SU-DHL-6 (cell line): ENCODE results near the gene INTS1.

Experiments
- H2AFZ ChIP-seq: fragments of 200-600 bp; sonication (generic); 2 replicates; pipeline ENCODE4 v1.6.1; 2014; ENCODE audit warnings: low read depth, mild to moderate bottlenecking, moderate library complexity, mixed read lengths, antibody characterized with exemption, low read length; ENCODE audit not compliant: severe bottlenecking
- H3F3A ChIP-seq: fragments of 200-600 bp; shearing (Covaris generic); 2 replicates; pipeline ENCODE4 v1.6.0; 2016; ENCODE audit warnings: antibody characterized with exemption, mild to moderate bottlenecking; ENCODE audit not compliant: insufficient read depth
- H3K27ac ChIP-seq: fragments of 200-600 bp; sonication (generic); 2 replicates; pipeline ENCODE4 v1.5.1; 2016; ENCODE audit warnings: low read depth, mild to moderate bottlenecking, low read length, moderate library complexity, mixed read lengths
- H3K27me3 ChIP-seq: fragments of 200-600 bp; sonication (generic), shearing (Covaris generic); 2 replicates; pipeline ENCODE4 v1.6.0; 2014; ENCODE audit warnings: mild to moderate bottlenecking, low read length
- H3K36me3 ChIP-seq: fragments of 200-600 bp; sonication (generic); 2 replicates; pipeline ENCODE4 v1.6.1; 2014; ENCODE audit warnings: mild to moderate bottlenecking, low read length, mixed read lengths
- H3K4me2 ChIP-seq: fragments of 300-600, 200-600 bp; shearing (Covaris generic), sonication (generic); 2 replicates; pipeline ENCODE4 v1.6.0; 2014; ENCODE audit warnings: low read length, low read depth, mild to moderate bottlenecking; ENCODE audit not compliant: poor library complexity, severe bottlenecking
- H3K4me3 ChIP-seq: fragments of 200-600 bp; sonication (generic); 2 replicates; pipeline ENCODE4 v1.5.1; 2014; ENCODE audit warnings: antibody characterized with exemption, low read length, mild to moderate bottlenecking, mixed read lengths; ENCODE audit not compliant: insufficient read depth, poor library complexity, severe bottlenecking
- H3K79me2 ChIP-seq: fragments of 200-600 bp; sonication (generic); 2 replicates; pipeline ENCODE4 v1.6.1; 2014; ENCODE audit warnings: mild to moderate bottlenecking, low read length, moderate library complexity; ENCODE audit not compliant: insufficient read depth
- H3K9ac ChIP-seq: fragments of 200-600 bp; sonication (generic); 2 replicates; pipeline ENCODE4 v1.7.0; 2014; ENCODE audit warnings: mild to moderate bottlenecking, low read length
- H3K9me2 ChIP-seq: fragments of 200-600 bp; sonication (generic); replicated peaks from 2 replicates; pipeline ENCODE4 v1.6.1; 2014; ENCODE audit warnings: low read length; ENCODE audit not compliant: insufficient read depth
- H3K9me3 ChIP-seq: fragments of 200-600 bp; sonication (generic); 2 replicates; pipeline ENCODE4 v1.6.1; 2014; ENCODE audit warnings: low read length, mixed read lengths; ENCODE audit not compliant: insufficient read depth
- H4K20me1 ChIP-seq: fragments of 200-600 bp; sonication (generic); 2 replicates; pipeline ENCODE4 v1.6.1; 2014; ENCODE audit warnings: low read depth, mild to moderate bottlenecking, antibody characterized with exemption, low read length, moderate library complexity, mixed read lengths
- EZH2phosphoT487 ChIP-seq: fragments of 200-600 bp; sonication (generic), shearing (Covaris generic); conservative IDR thresholded peaks from 2 replicates; pipeline ENCODE4 v1.6.1; 2018; ENCODE audit warnings: mild to moderate bottlenecking, antibody characterized with exemption, low read length, moderate library complexity, mixed read lengths
- TF ChIP-seq, protein P1 (sequence below): fragments of 200-600 bp; sonication (generic); IDR thresholded peaks from one replicate; pipeline ENCODE4 v1.5.1; 2017; ENCODE audit warnings: antibody characterized with exemption, mild to moderate bottlenecking, low read length, moderate library complexity; ENCODE audit not compliant: insufficient read depth, poor library complexity, severe bottlenecking

INTS1 gene

DNA sequence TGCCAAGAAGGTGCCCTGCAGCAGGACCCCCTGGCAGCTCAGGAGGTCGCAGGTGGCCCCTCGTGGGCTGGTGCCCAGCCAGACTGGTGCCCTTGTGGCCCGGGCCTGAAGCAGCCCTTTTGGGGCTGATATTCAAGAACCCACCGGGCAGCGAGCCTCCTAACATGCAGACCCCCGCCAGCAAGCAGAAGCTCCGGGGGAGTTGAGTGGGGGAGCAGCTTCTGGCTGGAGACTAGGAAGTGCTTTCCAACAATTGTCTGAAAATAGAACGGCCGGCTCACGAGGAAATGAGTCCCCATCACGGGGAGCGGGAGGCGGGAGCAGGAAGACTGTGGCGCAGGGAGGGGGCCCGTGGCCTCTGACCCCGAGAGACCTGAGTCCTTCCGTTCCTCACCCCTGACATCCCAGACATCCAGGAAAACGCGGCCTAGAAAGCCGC, 9.5 kb upstream of the INTS1 start:
- Histone ChIP-seq H3K9me3 (no peaks in the 10 kb centered on the region), H2AFZ (no peak overlapping the region), H3K36me3 (no peaks in the 10 kb centered on the region), H3K27ac (no peak overlapping the region), H4K20me1 (no peaks in the 10 kb centered on the region), H3F3A (no peaks in the 10 kb centered on the region), H3K9me2 (no peaks in the 10 kb centered on the region), H3K27me3 (no peaks in the 10 kb centered on the region), H3K79me2 (no peaks in the 10 kb centered on the region), H3K4me3 (no peak overlapping the region), H3K4me2 (no peak overlapping the region), H3K9ac (no peak overlapping the region)
- TF ChIP-seq, protein P1, sequence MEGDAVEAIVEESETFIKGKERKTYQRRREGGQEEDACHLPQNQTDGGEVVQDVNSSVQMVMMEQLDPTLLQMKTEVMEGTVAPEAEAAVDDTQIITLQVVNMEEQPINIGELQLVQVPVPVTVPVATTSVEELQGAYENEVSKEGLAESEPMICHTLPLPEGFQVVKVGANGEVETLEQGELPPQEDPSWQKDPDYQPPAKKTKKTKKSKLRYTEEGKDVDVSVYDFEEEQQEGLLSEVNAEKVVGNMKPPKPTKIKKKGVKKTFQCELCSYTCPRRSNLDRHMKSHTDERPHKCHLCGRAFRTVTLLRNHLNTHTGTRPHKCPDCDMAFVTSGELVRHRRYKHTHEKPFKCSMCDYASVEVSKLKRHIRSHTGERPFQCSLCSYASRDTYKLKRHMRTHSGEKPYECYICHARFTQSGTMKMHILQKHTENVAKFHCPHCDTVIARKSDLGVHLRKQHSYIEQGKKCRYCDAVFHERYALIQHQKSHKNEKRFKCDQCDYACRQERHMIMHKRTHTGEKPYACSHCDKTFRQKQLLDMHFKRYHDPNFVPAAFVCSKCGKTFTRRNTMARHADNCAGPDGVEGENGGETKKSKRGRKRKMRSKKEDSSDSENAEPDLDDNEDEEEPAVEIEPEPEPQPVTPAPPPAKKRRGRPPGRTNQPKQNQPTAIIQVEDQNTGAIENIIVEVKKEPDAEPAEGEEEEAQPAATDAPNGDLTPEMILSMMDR, result no peak
- no peak for TF ChIP-seq EZH2phosphoT487

DNA sequence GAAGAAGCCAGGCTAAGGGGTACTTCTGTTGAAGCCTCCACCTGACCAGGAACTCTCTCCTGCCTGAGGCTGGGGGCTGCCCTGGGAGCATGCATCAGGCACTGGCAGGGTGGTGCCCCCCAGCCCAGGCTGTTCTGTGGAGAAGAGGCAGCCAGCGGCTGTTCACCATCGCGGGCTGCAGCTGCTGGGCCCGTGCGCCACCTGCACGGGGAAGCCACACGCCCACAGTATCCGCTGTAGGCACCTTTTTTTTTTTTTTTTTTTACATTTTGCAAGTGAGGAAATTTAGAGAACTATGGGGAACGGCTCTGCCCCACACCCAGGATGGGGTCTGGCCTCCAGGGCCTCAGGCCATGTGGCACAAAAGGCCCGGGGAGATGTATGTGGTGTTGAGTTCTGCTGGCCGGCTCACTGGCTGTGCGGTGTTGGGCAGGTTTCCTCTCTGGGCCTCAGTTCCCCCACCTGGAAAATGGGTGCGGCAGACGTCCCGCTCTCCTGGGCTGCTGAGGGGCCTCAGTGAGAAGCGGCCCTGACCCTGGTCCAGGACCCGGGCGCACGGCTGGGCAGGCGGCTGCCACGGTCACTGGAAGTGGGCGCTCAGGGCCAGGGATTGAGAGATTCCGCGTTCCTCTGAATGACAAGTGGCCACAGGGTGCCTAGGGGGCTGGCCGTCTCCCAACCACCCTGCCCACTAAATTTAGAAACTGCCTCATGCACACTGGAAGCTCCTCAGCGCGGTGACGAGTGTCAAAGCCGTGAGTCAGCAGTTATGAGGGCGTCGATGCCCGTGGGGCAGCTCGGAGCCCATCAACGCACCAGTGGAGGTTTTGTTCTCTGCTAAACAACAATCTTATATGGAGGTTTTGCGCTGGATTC, 8.8 kb upstream of the INTS1 start:
- H3K4me2 ChIP-seq, result no peak overlapping the region
- no peak overlapping the region for H3K27ac ChIP-seq
- H3K9ac ChIP-seq, result no peak overlapping the region
- no peaks in the 10 kb centered on the region for H3K79me2 ChIP-seq
- no peak overlapping the region for H2AFZ ChIP-seq
- 0 out of 2 replicates have a peak, but pooled peaks have one; percentile 78 for TF ChIP-seq EZH2phosphoT487
- TF ChIP-seq, protein P1, result no peak
- H3K36me3 ChIP-seq, result no peaks in the 10 kb centered on the region
- H4K20me1 ChIP-seq, result no peaks in the 10 kb centered on the region
- no peaks in the 10 kb centered on the region for H3K27me3 ChIP-seq
- no peaks in the 10 kb centered on the region for H3K9me3 ChIP-seq
- peaks cover 5% of the 10 kb centered on the region; the same call in 1 of the 2 replicates for H3F3A ChIP-seq
- H3K4me3 ChIP-seq, result no peak overlapping the region
- H3K9me2 ChIP-seq, result no peaks in the 10 kb centered on the region

DNA sequence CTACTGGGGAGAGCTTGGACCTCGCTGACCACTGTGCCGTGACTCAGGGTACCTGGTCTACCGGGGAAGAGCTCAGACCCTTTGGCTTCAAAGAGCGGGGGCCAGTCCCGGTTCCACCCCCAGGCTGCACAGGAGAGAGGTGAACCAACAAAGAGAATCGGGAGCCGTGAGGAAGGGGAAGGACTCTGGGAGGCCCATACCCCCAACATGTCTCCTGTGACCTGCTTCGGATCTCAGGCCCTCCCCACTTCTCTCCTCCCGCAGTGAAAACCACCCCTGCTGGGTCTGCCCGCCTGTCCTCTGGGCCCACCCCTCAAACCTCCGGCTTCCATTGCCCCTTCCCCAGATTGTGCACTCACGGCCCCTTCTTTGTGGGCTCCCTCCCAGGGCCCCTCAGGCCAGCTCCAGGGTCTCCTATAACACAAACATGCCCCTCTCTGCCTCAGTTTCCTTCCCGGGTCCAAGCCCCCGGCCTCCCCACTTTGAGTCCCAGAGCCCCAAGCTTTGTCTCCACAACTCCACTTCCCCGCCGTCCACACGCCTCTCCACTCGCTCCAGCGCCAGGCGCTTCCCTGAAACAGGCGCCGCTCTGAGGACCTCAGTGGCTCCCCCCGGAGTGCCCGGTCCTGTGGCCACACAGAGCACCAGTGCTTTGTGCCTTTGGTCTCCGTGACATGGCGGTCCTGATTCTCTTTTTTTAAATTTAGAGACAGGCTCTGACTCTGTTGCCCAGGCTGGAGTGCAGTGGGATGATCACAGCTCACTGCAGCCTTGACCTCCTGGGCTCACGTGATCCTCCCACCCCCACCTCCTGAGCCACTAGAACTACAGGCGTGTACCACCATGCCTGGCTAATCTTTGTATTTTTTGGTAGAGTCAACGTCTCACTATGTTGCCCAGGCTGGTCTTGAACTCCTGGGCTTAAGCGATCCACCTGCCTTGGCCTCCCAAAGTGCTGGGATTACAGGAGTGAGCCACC, 7.5 kb upstream of the INTS1 start:
- H3K9me2 ChIP-seq, result no peaks in the 10 kb centered on the region
- H3K36me3 ChIP-seq, result no peaks in the 10 kb centered on the region
- H3K9me3 ChIP-seq, result no peaks in the 10 kb centered on the region
- H2AFZ ChIP-seq, result no peak overlapping the region
- no peaks in the 10 kb centered on the region for H4K20me1 ChIP-seq
- no peaks in the 10 kb centered on the region for H3K79me2 ChIP-seq
- H3K4me3 ChIP-seq, result no peak overlapping the region
- H3K27ac ChIP-seq, result no peak overlapping the region; the same call in 1 of the 2 replicates
- no peak for TF ChIP-seq EZH2phosphoT487
- TF ChIP-seq, protein P1, result no peak
- H3K4me2 ChIP-seq, result no peak overlapping the region
- peaks cover 5% of the 10 kb centered on the region; the same call in 1 of the 2 replicates for H3F3A ChIP-seq
- no peak overlapping the region for H3K9ac ChIP-seq
- no peaks in the 10 kb centered on the region for H3K27me3 ChIP-seq
